HepG2 (cell line): ENCODE data around the gene BCL2L1. TPM values are rescaled to one million over a fixed set of nuclear protein-coding genes. Genes with fewer than 3 reads are reported as not detected.

ENCODE experiments used
- FOSL1 ChIP-seq: sonication (generic); formaldehyde crosslinking; IDR thresholded peaks from 2 replicates; pipeline ENCODE4 v1.9.0; 2021; ENCODE audit warnings: missing genetic modification reagents, borderline replicate concordance
- GATAD2A ChIP-seq: IDR thresholded peaks from 2 replicates; pipeline ENCODE4 v1.6.1; 2016
- GMEB2 ChIP-seq: IDR thresholded peaks from 2 replicates; pipeline ENCODE4 v1.6.1; 2016; ENCODE audit warnings: missing biosample characterization, missing genetic modification reagents, low read depth
- HIVEP1 ChIP-seq: sonication (generic); formaldehyde crosslinking; IDR thresholded peaks from 2 replicates; pipeline ENCODE4 v1.4.0; 2020; ENCODE audit warnings: mild to moderate bottlenecking, missing genetic modification reagents
- HOXD1 ChIP-seq: sonication (generic); formaldehyde crosslinking; IDR thresholded peaks from 2 replicates; pipeline ENCODE4 v1.5.0; 2020; ENCODE audit warnings: missing genetic modification reagents
- MXD4 ChIP-seq: IDR thresholded peaks from 2 replicates; pipeline ENCODE4 v1.6.1; 2016; ENCODE audit warnings: mild to moderate bottlenecking, missing biosample characterization, missing genetic modification reagents
- SKIL ChIP-seq: sonication (generic); formaldehyde crosslinking; IDR thresholded peaks from 2 replicates; pipeline ENCODE4 v1.8.0; 2022; ENCODE audit warnings: missing genetic modification reagents, mild to moderate bottlenecking, moderate library complexity, borderline replicate concordance
- SP5 ChIP-seq: IDR thresholded peaks from 2 replicates; pipeline ENCODE4 v1.6.1; 2016; ENCODE audit warnings: low read depth, borderline replicate concordance
- ZBTB20 ChIP-seq: sonication (generic); formaldehyde crosslinking; IDR thresholded peaks from 2 replicates; pipeline ENCODE4 v1.8.1; 2023; ENCODE audit warnings: missing genetic modification reagents, low read depth, mild to moderate bottlenecking, borderline replicate concordance
- ZBTB25 ChIP-seq: IDR thresholded peaks from 2 replicates; pipeline ENCODE4 v1.6.1; 2018; ENCODE audit warnings: missing genetic modification reagents
- ZBTB3 ChIP-seq: sonication (generic); formaldehyde crosslinking; IDR thresholded peaks from 2 replicates; pipeline ENCODE4 v1.4.0; 2020; ENCODE audit warnings: low read depth, mild to moderate bottlenecking, moderate library complexity, missing genetic modification reagents, borderline replicate concordance
- ZNF282 ChIP-seq: fragments of 450-650 bp; IDR thresholded peaks from 2 replicates; pipeline ENCODE4 v1.6.1; 2018; ENCODE audit not compliant: partially characterized antibody
- ZNF326 ChIP-seq: sonication (generic); formaldehyde crosslinking; IDR thresholded peaks from 2 replicates; pipeline ENCODE4 v1.4.0; 2020; ENCODE audit warnings: missing genetic modification reagents, borderline replicate concordance
- ZNF451 ChIP-seq: sonication (generic); formaldehyde crosslinking; IDR thresholded peaks from 2 replicates; pipeline ENCODE4 v1.5.0; 2020; ENCODE audit warnings: mild to moderate bottlenecking, missing genetic modification reagents
- ZNF547 ChIP-seq: sonication (generic); formaldehyde crosslinking; IDR thresholded peaks from 2 replicates; pipeline ENCODE4 v1.5.1; 2020; ENCODE audit warnings: mild to moderate bottlenecking, missing genetic modification reagents
- ZNF710 ChIP-seq: sonication (generic); formaldehyde crosslinking; IDR thresholded peaks from 2 replicates; pipeline ENCODE4 v1.5.0; 2020; ENCODE audit warnings: mild to moderate bottlenecking, missing genetic modification reagents, borderline replicate concordance
- ZSCAN30 ChIP-seq: sonication (generic); formaldehyde crosslinking; IDR thresholded peaks from 2 replicates; pipeline ENCODE4 v1.5.0; 2020; ENCODE audit warnings: mild to moderate bottlenecking, missing genetic modification reagents
- polyA plus RNA-seq, 8 experiments: library from polyadenylated mRNA; depleted of rRNA in 3 of 8; stranded (reverse) in 7 of 8; unstranded in 1 of 8; fragments of >200 nt; fragmentation: Illumina TruSeq in 4 of 8; extraction: Trizol in 4 of 8; gene quantifications; 2 replicates each; pipeline versions ENCODE4 v1.2.1 to v1.2.3, GENCODE V29; 2011 to 2016; ENCODE audit warnings: low read depth in 4 of 8, missing spikeins in 1 of 8, mixed read lengths in 1 of 8; ENCODE audit not compliant: insufficient read depth in 1 of 8
- total RNA-seq, 5 experiments: library from RNA; depleted of rRNA; stranded (reverse); fragments of >200 nt; fragmentation: Illumina TruSeq; extraction: Trizol; gene quantifications; 2 replicates each; pipeline ENCODE4 v1.2.3, GENCODE V29; 2016; ENCODE audit warnings: low read depth in 1 of 5
- TF ChIP-seq, protein P1 (sequence below): sonication (generic); formaldehyde crosslinking; IDR thresholded peaks from 2 replicates; pipeline ENCODE4 v1.5.0; 2020; ENCODE audit warnings: mild to moderate bottlenecking, low read depth, missing genetic modification reagents, borderline replicate concordance
- TF ChIP-seq, protein P2 (sequence below): sonication (generic); formaldehyde crosslinking; IDR thresholded peaks from 2 replicates; pipeline ENCODE4 v1.4.0; 2020; ENCODE audit warnings: missing genetic modification reagents
- TF ChIP-seq, protein P3 (sequence below): sonication (generic); formaldehyde crosslinking; IDR thresholded peaks from 2 replicates; pipeline ENCODE4 v1.5.0; 2020; ENCODE audit warnings: mild to moderate bottlenecking, missing genetic modification reagents

BCL2L1 gene
- total and polyA plus RNA-seq, 2 of the 13 experiments (the other 11 are each of a cell fraction or from before 2014, with no cell fraction given) = 164 to 258 TPM

GRCh38 chr20:31700747-31701146, 21.9 kb downstream of the BCL2L1 start (continued):
- TF ChIP-seq ZNF282 = no peak
- TF ChIP-seq, protein P1, sequence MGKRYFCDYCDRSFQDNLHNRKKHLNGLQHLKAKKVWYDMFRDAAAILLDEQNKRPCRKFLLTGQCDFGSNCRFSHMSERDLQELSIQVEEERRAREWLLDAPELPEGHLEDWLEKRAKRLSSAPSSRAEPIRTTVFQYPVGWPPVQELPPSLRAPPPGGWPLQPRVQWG (CRISPR knock-in tag) = no peak
- no peak for TF ChIP-seq MXD4 (CRISPR knock-in tag)
- TF ChIP-seq ZNF547 = 0 out of 2 replicates have a peak, but pooled peaks have one; percentile 15
- no peak for TF ChIP-seq SKIL (CRISPR knock-in tag)
- 0 out of 2 replicates have a peak, but pooled peaks have one; percentile 24 for TF ChIP-seq ZBTB20 (CRISPR knock-in tag)
- TF ChIP-seq FOSL1 (CRISPR knock-in tag) = no peak
- TF ChIP-seq ZNF451 (CRISPR knock-in tag) = 0 out of 2 replicates have a peak, but pooled peaks have one; percentile 12
- no peak for TF ChIP-seq ZNF326 (CRISPR knock-in tag)
- TF ChIP-seq SP5 = no peak
- no peak for TF ChIP-seq HIVEP1 (CRISPR knock-in tag)
- TF ChIP-seq ZSCAN30 (CRISPR knock-in tag) = no peak
- TF ChIP-seq, protein P2, sequence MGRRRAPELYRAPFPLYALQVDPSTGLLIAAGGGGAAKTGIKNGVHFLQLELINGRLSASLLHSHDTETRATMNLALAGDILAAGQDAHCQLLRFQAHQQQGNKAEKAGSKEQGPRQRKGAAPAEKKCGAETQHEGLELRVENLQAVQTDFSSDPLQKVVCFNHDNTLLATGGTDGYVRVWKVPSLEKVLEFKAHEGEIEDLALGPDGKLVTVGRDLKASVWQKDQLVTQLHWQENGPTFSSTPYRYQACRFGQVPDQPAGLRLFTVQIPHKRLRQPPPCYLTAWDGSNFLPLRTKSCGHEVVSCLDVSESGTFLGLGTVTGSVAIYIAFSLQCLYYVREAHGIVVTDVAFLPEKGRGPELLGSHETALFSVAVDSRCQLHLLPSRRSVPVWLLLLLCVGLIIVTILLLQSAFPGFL (CRISPR knock-in tag) = no peak
- no peak for TF ChIP-seq HOXD1
- no peak for TF ChIP-seq ZBTB3
- TF ChIP-seq ZBTB25 (CRISPR knock-in tag) = no peak
- TF ChIP-seq, protein P3, sequence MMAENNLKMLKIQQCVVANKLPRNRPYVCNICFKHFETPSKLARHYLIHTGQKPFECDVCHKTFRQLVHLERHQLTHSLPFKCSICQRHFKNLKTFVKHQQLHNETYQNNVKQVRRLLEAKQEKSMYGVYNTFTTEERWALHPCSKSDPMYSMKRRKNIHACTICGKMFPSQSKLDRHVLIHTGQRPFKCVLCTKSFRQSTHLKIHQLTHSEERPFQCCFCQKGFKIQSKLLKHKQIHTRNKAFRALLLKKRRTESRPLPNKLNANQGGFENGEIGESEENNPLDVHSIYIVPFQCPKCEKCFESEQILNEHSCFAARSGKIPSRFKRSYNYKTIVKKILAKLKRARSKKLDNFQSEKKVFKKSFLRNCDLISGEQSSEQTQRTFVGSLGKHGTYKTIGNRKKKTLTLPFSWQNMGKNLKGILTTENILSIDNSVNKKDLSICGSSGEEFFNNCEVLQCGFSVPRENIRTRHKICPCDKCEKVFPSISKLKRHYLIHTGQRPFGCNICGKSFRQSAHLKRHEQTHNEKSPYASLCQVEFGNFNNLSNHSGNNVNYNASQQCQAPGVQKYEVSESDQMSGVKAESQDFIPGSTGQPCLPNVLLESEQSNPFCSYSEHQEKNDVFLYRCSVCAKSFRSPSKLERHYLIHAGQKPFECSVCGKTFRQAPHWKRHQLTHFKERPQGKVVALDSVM (CRISPR knock-in tag) = 0 out of 2 replicates have a peak, but pooled peaks have one; percentile 20
- TF ChIP-seq GATAD2A (CRISPR knock-in tag) = 0 out of 2 replicates have a peak, but pooled peaks have one; percentile 9
- no peak for TF ChIP-seq GMEB2 (CRISPR knock-in tag)
- no peak for TF ChIP-seq ZNF710 (CRISPR knock-in tag)
